Right atrium auricular region (tissue), 2 donors: ENCODE measurements around the gene SMAD5. TPM values are rescaled to one million over a fixed set of nuclear protein-coding genes. Genes with fewer than 3 reads are reported as not detected.

Experiments used
- DNase-seq: peaks from one replicate; pipeline ENCODE4 v3.0.0-alpha.2; 2019; ENCODE audit warnings: low spot score
- H3K27ac ChIP-seq, 2 donors: fragments of 200-600 bp; sonication (generic); 1 replicate in 1 of 2; 2 replicates in 1 of 2; pipeline ENCODE4 v1.5.1; 2016 to 2019
- H3K27me3 ChIP-seq, 2 donors: fragments of 200-600 bp; sonication (generic); one replicate each; pipeline versions ENCODE4 v1.5.1 to v1.6.0; 2017 to 2019
- H3K36me3 ChIP-seq: fragments of 200-600 bp; sonication (generic); one replicate; pipeline ENCODE4 v1.5.1; 2016
- H3K4me1 ChIP-seq, 2 donors: fragments of 200-600 bp; sonication (generic); one replicate each; pipeline versions ENCODE4 v1.5.1 to v1.6.0; 2017 to 2019
- H3K4me3 ChIP-seq, 2 donors: fragments of 200-600 bp; sonication (generic); 1 replicate in 1 of 2; 2 replicates in 1 of 2; pipeline ENCODE4 v1.5.1; 2017 to 2019; ENCODE audit warnings: mild to moderate bottlenecking in 1 of 2, moderate library complexity in 1 of 2
- H3K9me3 ChIP-seq, 2 donors: fragments of 200-600 bp; sonication (generic); one replicate each; pipeline ENCODE4 v1.5.1; 2019
- CTCF ChIP-seq, 2 donors: fragments of 200-600 bp; sonication (generic); IDR thresholded peaks; one replicate each; pipeline ENCODE4 v1.5.1; 2019; ENCODE audit warnings: antibody characterized with exemption in 2 of 2
- total RNA-seq, 2 donors: library from RNA; depleted of rRNA; stranded (reverse); fragments of >200 nt; gene quantifications; one replicate each; pipeline ENCODE4 v1.1.0, GENCODE V29; 2016

SMAD5 gene
- total RNA-seq, 2 donors from 2014 or later = 25.0 to 26.7 TPM

DNA sequence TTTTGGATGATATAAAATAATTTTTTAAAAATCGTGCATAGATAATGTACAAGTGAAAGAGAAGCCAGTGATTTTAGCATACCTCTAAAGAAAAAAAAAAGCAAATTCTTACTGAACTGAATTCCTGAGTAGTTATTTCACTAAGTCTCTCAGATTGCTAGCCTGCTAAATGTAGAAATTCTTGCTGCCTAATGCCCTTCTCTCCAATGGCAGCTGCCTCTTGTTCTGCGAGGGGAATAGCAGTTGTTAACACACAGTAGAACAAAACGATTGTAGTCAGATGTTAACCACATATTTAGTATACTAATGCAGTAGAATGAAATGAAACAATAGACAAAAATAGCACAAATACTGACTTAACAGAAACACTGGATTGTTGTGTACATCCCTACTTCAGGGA is 26.8 kb downstream of the SMAD5 start:
- DNase-seq = no peak
- no peak for TF ChIP-seq CTCF (IDR thresholded peaks at IDR 0.05)
- Histone ChIP-seq H3K4me1 (peaks cover 0 to 15% of the 10 kb centered on the region in 2 donors), H3K27ac (no peak overlapping the region), H3K27me3 (no peaks in the 10 kb centered on the region), H3K9me3 (no peaks in the 10 kb centered on the region), H3K36me3 (peaks cover 29% of the 10 kb centered on the region), H3K4me3 (no peak overlapping the region)

DNA sequence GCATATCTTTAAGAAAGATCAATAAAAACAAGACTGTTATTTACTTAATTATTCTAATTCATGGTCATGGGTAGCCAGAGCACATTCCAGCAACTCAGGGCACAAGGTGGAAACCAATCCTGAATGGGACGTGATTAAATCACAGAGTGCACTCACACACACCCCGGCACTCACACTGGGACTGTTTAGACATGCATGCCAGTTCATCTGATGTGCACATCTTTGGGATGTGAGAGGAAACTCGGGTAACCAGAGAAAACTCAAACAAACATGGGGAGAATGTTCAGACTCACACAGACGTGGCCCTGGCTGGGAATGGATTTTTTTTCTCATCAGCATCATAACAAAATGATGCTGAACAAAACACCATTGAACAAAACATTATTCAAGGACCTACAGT is 29.4 kb downstream of the SMAD5 start:
- H3K27me3 ChIP-seq = no peaks in the 10 kb centered on the region
- peaks cover 11% of the 10 kb centered on the region for H3K36me3 ChIP-seq

GRCh38 chr5:136164226-136164625 is 31.6 kb downstream of the SMAD5 start:
- H3K9me3 ChIP-seq = no peaks in the 10 kb centered on the region
- H3K4me3 ChIP-seq = no peak overlapping the region
- no peaks in the 10 kb centered on the region for H3K27me3 ChIP-seq
- H3K36me3 ChIP-seq = peaks cover 11% of the 10 kb centered on the region
- no peaks in the 10 kb centered on the region for H3K4me1 ChIP-seq
- no peak for DNase-seq
- TF ChIP-seq CTCF (IDR thresholded peaks at IDR 0.05) = no peak
- H3K27ac ChIP-seq = no peak overlapping the region

More for the DNA sequence above, 29.4 kb downstream of the SMAD5 start:
- DNase-seq = no peak
- TF ChIP-seq CTCF (IDR thresholded peaks at IDR 0.05) = no peak
- Histone ChIP-seq H3K27ac (no peak overlapping the region), H3K9me3 (no peaks in the 10 kb centered on the region), H3K4me1 (peaks cover 0 to 4% of the 10 kb centered on the region in 2 donors), H3K4me3 (no peak overlapping the region)

DNA sequence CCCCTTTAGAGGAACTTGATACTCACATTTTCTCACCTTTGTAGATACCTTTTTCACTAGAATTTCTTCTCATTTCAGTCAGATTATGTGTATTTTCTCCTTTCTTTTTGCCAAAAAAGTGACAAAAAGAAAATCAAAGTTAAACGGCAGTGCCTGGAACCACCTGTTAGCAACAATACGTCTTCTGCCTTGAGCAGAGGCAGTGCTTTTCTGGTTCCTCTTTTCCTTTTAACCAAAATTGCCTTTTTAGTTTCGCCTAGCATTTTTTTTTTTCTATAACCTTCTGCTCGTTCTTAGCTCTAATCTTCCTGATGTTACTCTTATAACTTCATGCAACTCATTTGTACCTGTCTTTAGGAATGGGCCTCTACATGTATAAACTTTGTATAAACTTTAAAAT is 34.3 kb downstream of the SMAD5 start:
- Histone ChIP-seq H3K27me3 (no peaks in the 10 kb centered on the region), H3K4me1 (no peaks in the 10 kb centered on the region), H3K27ac (no peak overlapping the region), H3K36me3 (peaks cover 11% of the 10 kb centered on the region), H3K4me3 (no peak overlapping the region), H3K9me3 (no peaks in the 10 kb centered on the region)
- no peak for DNase-seq
- TF ChIP-seq CTCF (IDR thresholded peaks at IDR 0.05) = no peak

- Histone ChIP-seq H3K4me1 (no peaks in the 10 kb centered on the region), H3K36me3 (peaks cover 10% of the 10 kb centered on the region), H3K27me3 (no peaks in the 10 kb centered on the region), H3K27ac (no peak overlapping the region), H3K9me3 (no peaks in the 10 kb centered on the region), H3K4me3 (no peak overlapping the region)
- no peak for TF ChIP-seq CTCF (IDR thresholded peaks at IDR 0.05)
- DNase-seq = no peak
Measured at GRCh38 chr5:136169218-136169617, 36.6 kb downstream of the SMAD5 start.

DNA sequence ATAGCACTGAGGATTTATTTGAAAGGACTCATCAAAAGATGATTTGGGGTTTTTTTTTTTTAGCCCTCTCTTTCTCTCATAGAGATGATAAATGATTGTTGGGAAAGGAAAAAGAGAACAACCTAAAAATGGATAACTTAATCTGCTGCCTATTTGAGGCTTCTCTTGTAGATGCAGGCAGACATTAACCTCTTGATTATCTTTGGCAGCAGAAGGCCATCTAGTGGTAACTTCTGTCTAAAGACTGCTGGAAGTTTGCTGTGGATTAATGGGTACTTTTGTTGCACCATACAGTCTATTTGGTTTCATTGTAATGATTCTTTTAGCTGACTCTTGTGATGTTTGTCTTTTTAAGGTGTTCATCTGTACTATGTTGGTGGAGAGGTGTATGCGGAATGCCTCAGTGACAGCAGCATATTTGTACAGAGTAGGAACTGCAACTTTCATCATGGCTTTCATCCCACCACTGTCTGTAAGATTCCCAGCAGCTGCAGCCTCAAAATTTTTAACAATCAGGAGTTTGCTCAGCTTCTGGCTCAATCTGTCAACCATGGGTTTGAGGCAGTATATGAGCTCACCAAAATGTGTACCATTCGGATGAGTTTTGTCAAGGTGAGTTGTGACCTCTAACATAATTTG is 41.5 kb downstream of the SMAD5 start:
- Histone ChIP-seq H3K27ac (no peak overlapping the region), H3K4me3 (no peak overlapping the region), H3K36me3 (peaks cover 37% of the 10 kb centered on the region), H3K4me1 (no peaks in the 10 kb centered on the region), H3K27me3 (no peaks in the 10 kb centered on the region), H3K9me3 (no peaks in the 10 kb centered on the region)
- TF ChIP-seq CTCF (IDR thresholded peaks at IDR 0.05) = peak; percentile 40 to 71
- no peak for DNase-seq
